Endothelial cell of umbilical vein (primary cell): ENCODE results near the gene PLEKHG7. TPM values are rescaled to one million over a fixed set of nuclear protein-coding genes. Genes with fewer than 3 reads are reported as not detected.

ENCODE experiments used
- BruUV-seq: library from RNA; stranded (reverse); fragments of 400-500 nt; replicated peaks from 2 replicates; lab custom pipeline; 2021; lab: Mats Ljungman, UMichigan
- CTCF ChIA-PET: fragments of 300-600, 350-600 bp; sonication (Branson Sonifier 250); formaldehyde crosslinking; loops from one replicate; lab custom pipeline; 2021; ENCODE audit warnings: antibody characterized with exemption, inconsistent platforms; lab: Charles Lee
- POLR2A ChIA-PET: fragments of 300-600, 350-600 bp; sonication (Branson Sonifier 250); formaldehyde crosslinking; loops from one replicate; lab custom pipeline; 2021; ENCODE audit warnings: antibody characterized with exemption, inconsistent platforms; lab: Charles Lee
- DNase-seq: peaks from one replicate; pipeline ENCODE4 v3.0.0-alpha.2; 2011; ENCODE audit warnings: low read depth, low spot score
- FAIRE-seq: peaks from 2 replicates; lab custom pipeline; 2011; peaks lifted over from hg19 to GRCh38; lab: Jason Lieb, UNC
- H2AFZ ChIP-seq: 2 replicates; pipeline ENCODE4 v1.6.0; 2012; ENCODE audit warnings: low read depth, low read length, control low read depth, inconsistent platforms
- H3K27ac ChIP-seq: 2 replicates; pipeline ENCODE4 v1.5.1; 2011; ENCODE audit warnings: low read depth, mild to moderate bottlenecking, control low read depth, low read length, moderate library complexity; ENCODE audit not compliant: insufficient read depth
- H3K27me3 ChIP-seq, 2 experiments: 2 replicates each; pipeline versions ENCODE4 v1.6.0 to v1.6.1; 2011; ENCODE audit warnings: low read length in 2 of 2, mixed read lengths in 1 of 2; ENCODE audit not compliant: control insufficient read depth in 2 of 2, insufficient read depth in 2 of 2
- H3K36me3 ChIP-seq, 2 experiments: 2 replicates in 1 of 2; 3 replicates in 1 of 2; pipeline ENCODE4 v1.5.1; 2011; ENCODE audit warnings: low read length in 2 of 2, mild to moderate bottlenecking in 1 of 2, moderate library complexity in 1 of 2; ENCODE audit not compliant: control insufficient read depth in 2 of 2, insufficient read depth in 2 of 2; ENCODE audit errors: extremely low read depth in 1 of 2
- H3K4me1 ChIP-seq: 3 replicates; pipeline ENCODE4 v1.5.1; 2011; ENCODE audit warnings: mild to moderate bottlenecking, low read length; ENCODE audit not compliant: control insufficient read depth, insufficient read depth; ENCODE audit errors: extremely low read depth
- H3K4me2 ChIP-seq: 2 replicates; pipeline ENCODE4 v1.6.1; 2011; ENCODE audit warnings: low read length, control low read depth, mixed read lengths; ENCODE audit not compliant: insufficient read depth
- H3K4me3 ChIP-seq, 3 experiments: fragments of 200-600 bp in 1 of 3; sonication (generic), shearing (Covaris generic) in 1 of 3; replicated peaks in 1 of 3; 2 replicates each; pipeline ENCODE4 v1.5.1; 2011 to 2016; ENCODE audit warnings: control low read depth in 3 of 3, low read length in 3 of 3, mild to moderate bottlenecking in 2 of 3, inconsistent platforms in 1 of 3, low read depth in 1 of 3, moderate library complexity in 1 of 3; ENCODE audit not compliant: insufficient read depth in 1 of 3
- H3K79me2 ChIP-seq: 2 replicates; pipeline ENCODE4 v1.6.0; 2012; ENCODE audit warnings: low read length, inconsistent platforms; ENCODE audit not compliant: control insufficient read depth, insufficient read depth
- H3K9ac ChIP-seq: replicated peaks from 2 replicates; pipeline ENCODE3; 2011; ENCODE audit warnings: low read length, control low read depth; ENCODE audit not compliant: insufficient read depth; ENCODE audit errors: extremely low read depth
- H3K9me1 ChIP-seq: replicated peaks from 3 replicates; pipeline ENCODE4 v1.6.0; 2011; ENCODE audit warnings: mild to moderate bottlenecking, low read length; ENCODE audit not compliant: control insufficient read depth, insufficient read depth; ENCODE audit errors: extremely low read depth
- H3K9me3 ChIP-seq: replicated peaks from 2 replicates; pipeline ENCODE4 v1.5.1; 2012; ENCODE audit warnings: low read length, inconsistent platforms; ENCODE audit not compliant: control insufficient read depth, insufficient read depth
- H4K20me1 ChIP-seq: replicated peaks from 2 replicates; pipeline ENCODE3; 2011; ENCODE audit warnings: mild to moderate bottlenecking, low read length; ENCODE audit not compliant: control insufficient read depth, insufficient read depth; ENCODE audit errors: extremely low read depth
- EZH2 ChIP-seq: IDR thresholded peaks from 2 replicates; pipeline ENCODE4 v1.6.1; 2012; ENCODE audit warnings: borderline replicate concordance, low read depth, mild to moderate bottlenecking, moderate library complexity, low read length, inconsistent platforms; ENCODE audit not compliant: severe bottlenecking
- FOS ChIP-seq: IDR thresholded peaks from 2 replicates; pipeline ENCODE4 v1.6.1; 2011; ENCODE audit warnings: mild to moderate bottlenecking, low read length, moderate library complexity, borderline replicate concordance; ENCODE audit not compliant: insufficient read depth
- GATA2 ChIP-seq: IDR thresholded peaks from 2 replicates; pipeline ENCODE4 v1.7.0; 2011; ENCODE audit warnings: low read depth, mild to moderate bottlenecking, moderate library complexity, mixed read lengths, low read length; ENCODE audit not compliant: insufficient read length, insufficient read depth
- JUN ChIP-seq: IDR thresholded peaks from 2 replicates; pipeline ENCODE4 v1.6.1; 2011; ENCODE audit warnings: borderline replicate concordance, low read depth; ENCODE audit not compliant: insufficient read length, insufficient read depth
- MYC ChIP-seq: IDR thresholded peaks from one replicate; pipeline ENCODE4 v1.6.1; 2011; ENCODE audit warnings: mild to moderate bottlenecking, low read depth, low read length
- POLR2A ChIP-seq: IDR thresholded peaks from 2 replicates; pipeline ENCODE4 v1.6.1; 2012; ENCODE audit warnings: low read depth, mild to moderate bottlenecking, control low read depth, low read length
- POLR2AphosphoS5 ChIP-seq: IDR thresholded peaks from 2 replicates; pipeline ENCODE4 v1.6.1; 2012; ENCODE audit warnings: low read depth, mild to moderate bottlenecking, control low read depth, low read length, moderate library complexity; ENCODE audit not compliant: insufficient read depth
- dilution Hi-C: fragments of 300-500 bp; cut with MboI; formaldehyde crosslinking; loops from one replicate; pipeline ENCODE4 v1.15.0; 2019; ENCODE audit warnings: low sequenced_read_pairs; ENCODE audit not compliant: extremely low pct_ligation_motif_present
- intact Hi-C: fragments of 100-400 bp; cut with micrococcal nuclease; formaldehyde crosslinking; loops from one replicate; pipeline ENCODE4 v1.10.0; 2022
- polyA plus RNA-seq, 4 experiments: library from polyadenylated mRNA; depleted of rRNA in 3 of 4; stranded (reverse) in 3 of 4; unstranded in 1 of 4; fragments of >200 nt; gene quantifications; 2 replicates each; pipeline versions ENCODE4 v1.2.1 to v1.2.3, GENCODE V29; 2011 to 2012; ENCODE audit warnings: missing spikeins in 1 of 4
- total RNA-seq: library from RNA; stranded (reverse); gene quantifications from 2 replicates; pipeline ENCODE4 v1.2.3, GENCODE V29; 2021
- TF ChIP-seq, protein P1 (sequence below), 2 donors: IDR thresholded peaks; 1 replicate in 1 of 2; 2 replicates in 1 of 2; pipeline ENCODE4 v1.5.1; 2011; ENCODE audit warnings: low read length in 2 of 2, mild to moderate bottlenecking in 2 of 2, moderate library complexity in 2 of 2, control low read depth in 1 of 2, inconsistent platforms in 1 of 2, low read depth in 1 of 2; ENCODE audit not compliant: insufficient read depth in 1 of 2; ENCODE audit errors: extremely low read depth in 1 of 2
- TF ChIP-seq, protein P2 (sequence below): IDR thresholded peaks from 2 replicates; pipeline ENCODE4 v1.6.1; 2011; ENCODE audit not compliant: insufficient read depth, insufficient read length

Gene PLEKHG7
- total and polyA plus RNA-seq, 2 donors (not counting 3 experiments of a cell fraction or from before 2014, with no cell fraction given), result not detected

GRCh38 chr12:92771001-92771400 lies 68.2 kb downstream of the PLEKHG7 start:
- H3K79me2 ChIP-seq, result no peaks in the 10 kb centered on the region
- no peaks in the 10 kb centered on the region for H3K9me3 ChIP-seq
- H3K4me3 ChIP-seq, result no peak overlapping the region
- H2AFZ ChIP-seq, result no peak overlapping the region
- FAIRE-seq (no peak), DNase-seq (peak; percentile 53)
- H3K9me1 ChIP-seq, result no peaks in the 10 kb centered on the region
- peaks cover 28% of the 10 kb centered on the region for H3K4me1 ChIP-seq
- dilution Hi-C loops, result no loop called here
- H3K27ac ChIP-seq, result no peak overlapping the region
- CTCF ChIA-PET, result interaction anchor here (0.9 to 1.3 kb wide), 2 partner anchors 13 to 54 kb away, joined by 3 read pairs; no protein-coding TSS in a partner anchor
- peaks cover 0 to 7% of the 10 kb centered on the region in 2 experiments for H3K36me3 ChIP-seq
- intact Hi-C loops, result no loop called here
- BruUV-seq, result no TSS peak
- H3K9ac ChIP-seq, result no peak overlapping the region
- POLR2A ChIA-PET, result no interaction called here
- TF ChIP-seq JUN, result no peak
- TF ChIP-seq POLR2AphosphoS5, result no peak
- TF ChIP-seq POLR2A, result no peak
- no peak for TF ChIP-seq FOS
- TF ChIP-seq EZH2, result no peak
- no peak for TF ChIP-seq MYC
- TF ChIP-seq, protein P1, sequence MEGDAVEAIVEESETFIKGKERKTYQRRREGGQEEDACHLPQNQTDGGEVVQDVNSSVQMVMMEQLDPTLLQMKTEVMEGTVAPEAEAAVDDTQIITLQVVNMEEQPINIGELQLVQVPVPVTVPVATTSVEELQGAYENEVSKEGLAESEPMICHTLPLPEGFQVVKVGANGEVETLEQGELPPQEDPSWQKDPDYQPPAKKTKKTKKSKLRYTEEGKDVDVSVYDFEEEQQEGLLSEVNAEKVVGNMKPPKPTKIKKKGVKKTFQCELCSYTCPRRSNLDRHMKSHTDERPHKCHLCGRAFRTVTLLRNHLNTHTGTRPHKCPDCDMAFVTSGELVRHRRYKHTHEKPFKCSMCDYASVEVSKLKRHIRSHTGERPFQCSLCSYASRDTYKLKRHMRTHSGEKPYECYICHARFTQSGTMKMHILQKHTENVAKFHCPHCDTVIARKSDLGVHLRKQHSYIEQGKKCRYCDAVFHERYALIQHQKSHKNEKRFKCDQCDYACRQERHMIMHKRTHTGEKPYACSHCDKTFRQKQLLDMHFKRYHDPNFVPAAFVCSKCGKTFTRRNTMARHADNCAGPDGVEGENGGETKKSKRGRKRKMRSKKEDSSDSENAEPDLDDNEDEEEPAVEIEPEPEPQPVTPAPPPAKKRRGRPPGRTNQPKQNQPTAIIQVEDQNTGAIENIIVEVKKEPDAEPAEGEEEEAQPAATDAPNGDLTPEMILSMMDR (IDR thresholded peaks at IDR 0.05; ENCODE audit: extremely low read depth in 1 of 2, insufficient read depth in 1 of 2, low read depth in 1 of 2, low read length in 2 of 2), result no peak
- TF ChIP-seq, protein P2, sequence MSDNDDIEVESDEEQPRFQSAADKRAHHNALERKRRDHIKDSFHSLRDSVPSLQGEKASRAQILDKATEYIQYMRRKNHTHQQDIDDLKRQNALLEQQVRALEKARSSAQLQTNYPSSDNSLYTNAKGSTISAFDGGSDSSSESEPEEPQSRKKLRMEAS, result no peak
- no peak for TF ChIP-seq GATA2
- no peaks in the 10 kb centered on the region for H3K27me3 ChIP-seq
- H3K4me2 ChIP-seq, result peak overlapping the region; percentile 52
- H4K20me1 ChIP-seq, result no peaks in the 10 kb centered on the region
